Ishikawa (cell line): ENCODE measurements around the gene PHKA2.

Experiments used
- CEBPB ChIP-seq: IDR thresholded peaks from 2 replicates; pipeline ENCODE4 v1.6.1; 2012
- CREB1 ChIP-seq: IDR thresholded peaks from 2 replicates; pipeline ENCODE4 v1.6.1; 2012; ENCODE audit warnings: low read depth
- EGR1 ChIP-seq: IDR thresholded peaks from 2 replicates; pipeline ENCODE4 v1.6.1; 2012
- EP300 ChIP-seq: IDR thresholded peaks from 2 replicates; pipeline ENCODE4 v1.6.1; 2012; ENCODE audit warnings: borderline replicate concordance
- FOXM1 ChIP-seq: IDR thresholded peaks from 2 replicates; pipeline ENCODE4 v1.6.1; 2012; ENCODE audit warnings: low read depth, borderline replicate concordance
- NFIC ChIP-seq: IDR thresholded peaks from 2 replicates; pipeline ENCODE4 v1.6.1; 2012
- RAD21 ChIP-seq: IDR thresholded peaks from 2 replicates; pipeline ENCODE4 v1.6.1; 2012; ENCODE audit warnings: low read depth
- TAF1 ChIP-seq: IDR thresholded peaks from 2 replicates; pipeline ENCODE4 v1.6.1; 2012; ENCODE audit warnings: low read depth, mild to moderate bottlenecking
- TCF12 ChIP-seq: IDR thresholded peaks from 2 replicates; pipeline ENCODE4 v1.6.1; 2012; ENCODE audit warnings: low read depth
- TEAD4 ChIP-seq: IDR thresholded peaks from 2 replicates; pipeline ENCODE4 v1.6.1; 2012
- YY1 ChIP-seq: IDR thresholded peaks from 2 replicates; pipeline ENCODE4 v1.6.1; 2012; ENCODE audit warnings: low read depth
- ZBTB7A ChIP-seq: IDR thresholded peaks from 2 replicates; pipeline ENCODE4 v1.6.1; 2012; ENCODE audit warnings: low read depth
- TF ChIP-seq, protein P1 (sequence below): IDR thresholded peaks from 2 replicates; pipeline ENCODE4 v1.6.1; 2012
- TF ChIP-seq, protein P2 (sequence below): IDR thresholded peaks from 2 replicates; pipeline ENCODE4 v1.6.1; 2012; ENCODE audit warnings: low read depth, mild to moderate bottlenecking
- TF ChIP-seq, protein P3 (sequence below): IDR thresholded peaks from 2 replicates; pipeline ENCODE4 v1.6.1; 2012

The PHKA2 gene

DNA sequence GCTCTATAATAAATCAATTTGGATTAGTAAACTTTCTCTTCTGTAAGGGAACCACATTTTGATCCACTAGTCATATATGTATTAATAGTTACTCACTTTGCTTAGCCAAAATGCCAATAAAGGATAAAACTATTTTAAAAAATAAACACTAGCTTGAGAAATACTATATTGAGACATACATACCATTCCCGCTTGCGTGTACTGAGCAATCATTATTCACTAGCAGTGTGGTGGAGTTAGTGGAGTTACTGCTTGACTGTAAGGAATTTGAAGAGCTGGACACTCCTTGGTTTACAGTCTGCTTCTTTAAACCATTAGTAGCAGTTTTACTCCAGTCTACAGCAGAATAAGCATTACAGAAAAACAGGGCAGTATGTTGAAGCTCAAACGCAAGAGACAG is 10.8 kb upstream of the PHKA2 start:
- TF ChIP-seq TEAD4 (no peak), FOXM1 (no peak), RAD21 (no peak), TCF12 (no peak), EGR1 (no peak), EP300 (no peak), NFIC (no peak)
- TF ChIP-seq, protein P1, sequence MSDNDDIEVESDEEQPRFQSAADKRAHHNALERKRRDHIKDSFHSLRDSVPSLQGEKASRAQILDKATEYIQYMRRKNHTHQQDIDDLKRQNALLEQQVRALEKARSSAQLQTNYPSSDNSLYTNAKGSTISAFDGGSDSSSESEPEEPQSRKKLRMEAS = no peak
- TF ChIP-seq, protein P2, sequence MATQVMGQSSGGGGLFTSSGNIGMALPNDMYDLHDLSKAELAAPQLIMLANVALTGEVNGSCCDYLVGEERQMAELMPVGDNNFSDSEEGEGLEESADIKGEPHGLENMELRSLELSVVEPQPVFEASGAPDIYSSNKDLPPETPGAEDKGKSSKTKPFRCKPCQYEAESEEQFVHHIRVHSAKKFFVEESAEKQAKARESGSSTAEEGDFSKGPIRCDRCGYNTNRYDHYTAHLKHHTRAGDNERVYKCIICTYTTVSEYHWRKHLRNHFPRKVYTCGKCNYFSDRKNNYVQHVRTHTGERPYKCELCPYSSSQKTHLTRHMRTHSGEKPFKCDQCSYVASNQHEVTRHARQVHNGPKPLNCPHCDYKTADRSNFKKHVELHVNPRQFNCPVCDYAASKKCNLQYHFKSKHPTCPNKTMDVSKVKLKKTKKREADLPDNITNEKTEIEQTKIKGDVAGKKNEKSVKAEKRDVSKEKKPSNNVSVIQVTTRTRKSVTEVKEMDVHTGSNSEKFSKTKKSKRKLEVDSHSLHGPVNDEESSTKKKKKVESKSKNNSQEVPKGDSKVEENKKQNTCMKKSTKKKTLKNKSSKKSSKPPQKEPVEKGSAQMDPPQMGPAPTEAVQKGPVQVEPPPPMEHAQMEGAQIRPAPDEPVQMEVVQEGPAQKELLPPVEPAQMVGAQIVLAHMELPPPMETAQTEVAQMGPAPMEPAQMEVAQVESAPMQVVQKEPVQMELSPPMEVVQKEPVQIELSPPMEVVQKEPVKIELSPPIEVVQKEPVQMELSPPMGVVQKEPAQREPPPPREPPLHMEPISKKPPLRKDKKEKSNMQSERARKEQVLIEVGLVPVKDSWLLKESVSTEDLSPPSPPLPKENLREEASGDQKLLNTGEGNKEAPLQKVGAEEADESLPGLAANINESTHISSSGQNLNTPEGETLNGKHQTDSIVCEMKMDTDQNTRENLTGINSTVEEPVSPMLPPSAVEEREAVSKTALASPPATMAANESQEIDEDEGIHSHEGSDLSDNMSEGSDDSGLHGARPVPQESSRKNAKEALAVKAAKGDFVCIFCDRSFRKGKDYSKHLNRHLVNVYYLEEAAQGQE = no peak
- TF ChIP-seq, protein P3, sequence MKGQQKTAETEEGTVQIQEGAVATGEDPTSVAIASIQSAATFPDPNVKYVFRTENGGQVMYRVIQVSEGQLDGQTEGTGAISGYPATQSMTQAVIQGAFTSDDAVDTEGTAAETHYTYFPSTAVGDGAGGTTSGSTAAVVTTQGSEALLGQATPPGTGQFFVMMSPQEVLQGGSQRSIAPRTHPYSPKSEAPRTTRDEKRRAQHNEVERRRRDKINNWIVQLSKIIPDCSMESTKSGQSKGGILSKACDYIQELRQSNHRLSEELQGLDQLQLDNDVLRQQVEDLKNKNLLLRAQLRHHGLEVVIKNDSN = no peak

DNA sequence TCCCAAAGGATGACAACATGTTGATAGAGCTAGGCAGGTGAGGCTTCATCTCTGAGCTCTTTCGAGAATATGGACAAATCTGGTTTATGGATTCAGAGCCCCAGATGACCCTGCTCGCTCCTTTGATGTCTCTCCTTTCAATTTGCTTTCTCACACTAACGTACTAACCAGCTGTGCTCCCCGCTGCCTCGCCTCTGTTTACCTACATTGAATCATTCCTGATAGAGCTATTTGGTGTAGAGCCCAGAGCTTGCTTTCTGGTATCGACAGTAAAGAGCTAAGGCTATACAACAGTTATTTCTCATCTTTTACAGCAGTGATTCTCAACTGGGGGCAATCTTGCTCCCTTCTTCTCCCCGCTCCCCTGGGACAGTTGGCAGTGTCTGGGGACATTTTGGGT is 8.9 kb upstream of the PHKA2 start:
- TF ChIP-seq FOXM1 (no peak), TAF1 (no peak), TEAD4 (no peak), EP300 (no peak), YY1 (no peak)
- TF ChIP-seq, protein P2 = no peak
- TF ChIP-seq, protein P3 = no peak
- TF ChIP-seq, protein P1 = no peak

DNA sequence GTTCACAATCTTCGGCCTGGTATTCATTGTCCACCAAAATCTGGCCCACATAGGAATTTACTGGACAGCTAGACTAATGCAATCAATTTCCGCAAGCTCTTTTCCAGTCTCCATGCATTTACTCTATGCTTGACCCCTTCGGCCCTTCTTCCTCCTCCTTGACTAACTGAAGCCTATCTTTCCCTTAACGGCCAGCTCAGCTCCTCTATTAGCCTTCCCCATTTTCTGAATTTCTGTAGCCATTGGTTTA is 1.2 kb upstream of the PHKA2 start:
- TF ChIP-seq, protein P1 = no peak
- TF ChIP-seq RAD21 (no peak), TAF1 (no peak), YY1 (no peak), FOXM1 (no peak), ZBTB7A (no peak)

DNA sequence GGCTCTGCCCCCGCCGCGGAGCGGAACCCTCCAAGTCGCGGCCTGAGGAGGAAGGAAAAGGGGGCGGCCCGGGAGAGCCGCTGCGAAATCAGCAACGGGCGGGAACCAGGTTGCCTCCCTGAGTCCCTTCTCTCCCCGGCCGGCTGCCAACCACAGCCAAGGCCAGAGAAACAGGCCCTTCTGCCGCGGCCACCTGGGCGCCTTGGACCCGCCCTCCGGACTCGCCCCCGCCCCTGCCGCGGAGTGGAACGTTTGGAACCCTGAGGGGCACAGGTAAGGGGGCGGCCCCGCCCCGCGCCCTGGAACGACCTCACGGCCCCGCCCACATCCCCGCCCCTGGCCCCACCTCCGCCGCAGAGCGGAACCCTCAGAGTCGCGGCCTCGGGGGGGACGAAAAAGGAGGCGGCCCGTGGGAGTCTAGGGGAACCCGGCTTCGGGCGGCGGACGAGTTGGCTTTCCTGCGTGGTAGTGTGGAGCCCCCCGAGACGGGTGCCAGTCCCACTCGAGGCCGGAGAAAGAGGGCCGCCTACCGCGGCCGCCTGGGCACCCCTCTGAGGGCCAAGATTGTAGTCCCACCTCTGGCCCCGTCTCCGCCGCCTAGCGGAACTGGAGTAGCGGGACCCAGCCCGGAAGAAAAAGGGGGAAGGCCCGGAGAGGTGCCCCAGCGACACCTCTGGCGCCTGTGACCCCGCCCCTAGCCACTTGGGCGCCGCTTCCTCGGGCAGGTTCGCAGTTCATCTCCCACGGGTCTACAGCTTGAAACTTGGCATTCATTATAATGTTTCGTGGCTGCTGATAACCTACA is 669 bp upstream of the PHKA2 start:
- TF ChIP-seq ZBTB7A (no peak), EP300 (no peak), CEBPB (no peak), RAD21 (no peak), TCF12 (no peak), NFIC (0 out of 2 replicates have a peak, but pooled peaks have one; percentile 4), EGR1 (no peak), TAF1 (peak; percentile 56; the same call in 1 of the 2 replicates), FOXM1 (0 out of 2 replicates have a peak, but pooled peaks have one; percentile 33), TEAD4 (no peak), CREB1 (no peak), YY1 (no peak)
- TF ChIP-seq, protein P3 = no peak
- TF ChIP-seq, protein P1 = no peak
- TF ChIP-seq, protein P2 = no peak
